ENCODE measurements around the gene CXCL14.

Gene CXCL14

GRCh38 chr5:135615581-135616260 lies 36.9 kb upstream of the CXCL14 start:
- no peak overlapping the region for H3K4me3 ChIP-seq (ENCODE audit: low read length)
- TF ChIP-seq, protein P1, sequence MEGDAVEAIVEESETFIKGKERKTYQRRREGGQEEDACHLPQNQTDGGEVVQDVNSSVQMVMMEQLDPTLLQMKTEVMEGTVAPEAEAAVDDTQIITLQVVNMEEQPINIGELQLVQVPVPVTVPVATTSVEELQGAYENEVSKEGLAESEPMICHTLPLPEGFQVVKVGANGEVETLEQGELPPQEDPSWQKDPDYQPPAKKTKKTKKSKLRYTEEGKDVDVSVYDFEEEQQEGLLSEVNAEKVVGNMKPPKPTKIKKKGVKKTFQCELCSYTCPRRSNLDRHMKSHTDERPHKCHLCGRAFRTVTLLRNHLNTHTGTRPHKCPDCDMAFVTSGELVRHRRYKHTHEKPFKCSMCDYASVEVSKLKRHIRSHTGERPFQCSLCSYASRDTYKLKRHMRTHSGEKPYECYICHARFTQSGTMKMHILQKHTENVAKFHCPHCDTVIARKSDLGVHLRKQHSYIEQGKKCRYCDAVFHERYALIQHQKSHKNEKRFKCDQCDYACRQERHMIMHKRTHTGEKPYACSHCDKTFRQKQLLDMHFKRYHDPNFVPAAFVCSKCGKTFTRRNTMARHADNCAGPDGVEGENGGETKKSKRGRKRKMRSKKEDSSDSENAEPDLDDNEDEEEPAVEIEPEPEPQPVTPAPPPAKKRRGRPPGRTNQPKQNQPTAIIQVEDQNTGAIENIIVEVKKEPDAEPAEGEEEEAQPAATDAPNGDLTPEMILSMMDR (IDR thresholded peaks at IDR 0.05; ENCODE audit: insufficient read depth, low read depth, low read length, missing control alignments): no peak
- DNase-seq (ENCODE audit: low read depth): no peak

- no peak overlapping the region for H3K4me3 ChIP-seq (ENCODE audit: low read length)
- no peak for DNase-seq (ENCODE audit: low read depth)
- TF ChIP-seq, protein P1 (IDR thresholded peaks at IDR 0.05; ENCODE audit: insufficient read depth, low read depth, low read length, missing control alignments): no peak
Measured at GRCh38 chr5:135615171-135615570, 36.4 kb upstream of the CXCL14 start.

GRCh38 chr5:135609981-135610380 lies 31.2 kb upstream of the CXCL14 start:
- H3K4me3 ChIP-seq (ENCODE audit: low read length): no peak overlapping the region
- DNase-seq (ENCODE audit: low read depth): peak; percentile 6

GRCh38 chr5:135608761-135609443 lies 30.1 kb upstream of the CXCL14 start:
- TF ChIP-seq, protein P1 (IDR thresholded peaks at IDR 0.05; ENCODE audit: insufficient read depth, low read depth, low read length, missing control alignments): no peak
- H3K4me3 ChIP-seq (ENCODE audit: low read length): no peak overlapping the region
- DNase-seq (ENCODE audit: low read depth): peak; percentile 35

More at GRCh38 chr5:135609981-135610380, 31.2 kb upstream of the CXCL14 start:
- TF ChIP-seq, protein P1 (IDR thresholded peaks at IDR 0.05; ENCODE audit: insufficient read depth, low read depth, low read length, missing control alignments): no peak

DNA sequence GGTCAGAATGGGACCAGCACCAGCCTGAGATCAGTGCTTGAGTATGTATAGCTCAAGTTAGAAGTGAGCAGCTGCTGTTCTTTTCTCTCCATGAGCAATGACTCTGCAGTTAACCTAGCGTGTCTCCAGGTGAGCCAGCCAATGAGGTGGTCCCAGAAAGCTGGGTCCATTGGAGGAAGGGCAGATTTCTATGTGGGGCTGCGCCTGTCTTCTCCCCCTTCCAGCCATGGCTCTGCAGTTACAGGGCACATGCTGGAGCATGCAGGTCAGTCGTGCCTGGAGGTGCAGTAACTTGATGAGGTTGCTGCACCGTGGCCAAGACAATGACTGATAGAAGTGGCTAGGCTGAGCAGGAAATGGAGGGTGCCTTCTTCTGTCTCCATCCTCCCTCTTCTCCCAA lies 29.6 kb upstream of the CXCL14 start:
- TF ChIP-seq, protein P1 (IDR thresholded peaks at IDR 0.05; ENCODE audit: insufficient read depth, low read depth, low read length, missing control alignments): no peak
- peak; percentile 53 for DNase-seq (ENCODE audit: low read depth)
- no peak overlapping the region for H3K4me3 ChIP-seq (ENCODE audit: low read length)

- DNase-seq (ENCODE audit: low read depth): no peak
- TF ChIP-seq, protein P1 (IDR thresholded peaks at IDR 0.05; ENCODE audit: insufficient read depth, low read depth, low read length, missing control alignments): no peak
- H3K4me3 ChIP-seq (ENCODE audit: low read length): no peak overlapping the region
Measured at GRCh38 chr5:135606431-135606830, 27.6 kb upstream of the CXCL14 start.

Measured in epithelial cell of esophagus (primary cell).